K562 (cell line): ENCODE measurements around the gene CH25H.

Source experiments
- CTCF ChIP-seq, 3 experiments: IDR thresholded peaks in 2 of 3; conservative IDR thresholded peaks in 1 of 3; 2 replicates each; pipeline ENCODE4 v1.5.1; 2011 to 2012; ENCODE audit warnings: low read length in 3 of 3, mild to moderate bottlenecking in 3 of 3, control low read depth in 2 of 3, improper control_type of control experiment in 1 of 3, inconsistent platforms in 1 of 3, low read depth in 1 of 3, mixed read lengths in 1 of 3, moderate library complexity in 1 of 3; ENCODE audit not compliant: insufficient read depth in 2 of 3
- EGR1 ChIP-seq: fragments of 450-650 bp; conservative IDR thresholded peaks from 2 replicates; pipeline ENCODE4 v1.6.1; 2017; ENCODE audit warnings: mild to moderate bottlenecking
- FOXJ3 ChIP-seq: sonication (generic); formaldehyde crosslinking; IDR thresholded peaks from 2 replicates; pipeline ENCODE4 v1.4.0; 2020; ENCODE audit warnings: mild to moderate bottlenecking, missing genetic modification reagents
- JUND ChIP-seq, 2 experiments: IDR thresholded peaks; 2 replicates in 1 of 2; 3 replicates in 1 of 2; pipeline ENCODE4 v1.6.1; 2011; ENCODE audit warnings: borderline replicate concordance in 2 of 2, low read depth in 2 of 2, low read length in 2 of 2, improper control_type of control experiment in 1 of 2, missing biosample characterization in 1 of 2, missing genetic modification characterization in 1 of 2, missing genetic modification reagents in 1 of 2
- MAX ChIP-seq: sonication (generic); formaldehyde crosslinking; IDR thresholded peaks from 2 replicates; pipeline ENCODE4 v1.9.0; 2022; ENCODE audit warnings: mild to moderate bottlenecking, missing genetic modification reagents
- PCBP1 ChIP-seq: fragments of 200-400 bp; formaldehyde crosslinking; IDR thresholded peaks from 2 replicates; pipeline ENCODE4 v1.6.1; 2018; ENCODE audit warnings: mild to moderate bottlenecking, low read depth, low read length; ENCODE audit not compliant: poor library complexity, severe bottlenecking
- POLR2A ChIP-seq: fragments of 450-650 bp; conservative IDR thresholded peaks from 2 replicates; pipeline ENCODE4 v1.6.1; 2016
- SMAD3 ChIP-seq: fragments of 450-650 bp; formaldehyde crosslinking; conservative IDR thresholded peaks from 2 replicates; pipeline ENCODE4 v1.4.0; 2020; ENCODE audit warnings: mild to moderate bottlenecking
- TRIM24 ChIP-seq, 2 experiments: fragments of 450-650 bp; IDR thresholded peaks; 2 replicates each; pipeline ENCODE4 v1.6.1; 2016
- ZKSCAN8 ChIP-seq: fragments of 200-800 bp; sonication (Bioruptor generic); IDR thresholded peaks from 2 replicates; pipeline ENCODE4 v1.6.1; 2016; ENCODE audit warnings: missing genetic modification characterization, missing compliant biosample characterization
- ZNF274 ChIP-seq: IDR thresholded peaks from 2 replicates; pipeline ENCODE4 v1.6.1; 2011; ENCODE audit warnings: low read depth, mild to moderate bottlenecking, low read length, moderate library complexity, borderline replicate concordance

- no peak for TF ChIP-seq EGR1
- no peak for TF ChIP-seq ZNF274
- no peak for TF ChIP-seq CTCF (IDR thresholded peaks at IDR 0.05 in 2 of 3, conservative IDR thresholded peaks at IDR 0.05 in 1 of 3; ENCODE audit: insufficient read depth in 2 of 3, low read depth in 1 of 3, low read length in 3 of 3)
- no peak for TF ChIP-seq TRIM24 (IDR thresholded peaks at IDR 0.05)
- no peak for TF ChIP-seq SMAD3 (CRISPR knock-in tag)
- no peak for TF ChIP-seq FOXJ3
- TF ChIP-seq POLR2A, result no peak
- no peak for TF ChIP-seq JUND (IDR thresholded peaks at IDR 0.05; ENCODE audit: borderline replicate concordance, low read depth, low read length)
- TF ChIP-seq JUND (tag; IDR thresholded peaks at IDR 0.05; ENCODE audit: borderline replicate concordance, low read depth, low read length), result no peak
- TF ChIP-seq MAX (CRISPR knock-in tag), result no peak
- TF ChIP-seq PCBP1, result no peak
- TF ChIP-seq ZKSCAN8 (CRISPR knock-in tag), result no peak
Observed at GRCh38 chr10:89226891-89227290, 19.8 kb upstream of the CH25H start.
